ENCODE measurements around the gene RASSF1.
"Not testable (repeated sequence)": the region's sequence is repeated elsewhere in the genome, so short reads cannot be mapped to it uniquely, and the experiment has no call there.

The RASSF1 gene

DNA sequence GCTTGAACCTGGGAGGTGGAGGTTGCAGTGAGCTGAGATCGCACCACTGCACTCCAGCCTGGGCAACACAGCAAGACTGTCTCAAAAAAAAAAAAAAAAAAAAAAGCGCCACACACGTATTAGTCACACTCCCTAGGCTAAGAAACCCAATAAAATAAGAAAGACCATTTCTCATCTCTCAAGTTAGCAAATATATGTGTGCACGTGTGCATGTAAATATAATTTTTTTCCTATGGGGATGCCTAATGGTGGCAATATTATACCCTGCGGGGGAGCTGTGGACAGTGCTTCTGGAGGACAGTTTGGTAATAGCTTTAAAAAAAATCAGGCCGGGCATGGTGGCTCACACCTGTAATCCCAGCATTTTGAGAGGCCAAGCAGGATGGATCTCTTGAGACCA, 56.5 kb downstream of the RASSF1 start:
- not testable (repeated sequence) for DNase-seq (ENCODE audit: low read depth in 3 of 3)
